ENCODE results near the gene PARVA. TPM values are rescaled to one million over a fixed set of nuclear protein-coding genes. Genes with fewer than 3 reads are reported as not detected.
A peak's percentile ranks its signal among the peaks of the same experiment; 100 is the strongest.

Gene PARVA
- total RNA-seq, 1 experiment from 2014 or later: 18.1 TPM

GRCh38 chr11:12433571-12434324, 56.4 kb downstream of the PARVA start:
- WGBS (ENCODE audit: extremely low coverage, insufficient read length, low lambda C conversion rate): no CpG with 5 or more reads among the region's 16 CpGs
- H4K8ac ChIP-seq (replicated peaks; ENCODE audit: insufficient read length, low read depth, low read length): no peak overlapping the region
- H2BK120ac ChIP-seq (ENCODE audit: low read depth, low read length, poor library complexity, severe bottlenecking): no peak overlapping the region
- Mint-ChIP-seq H3K4me3 (no peak overlapping the region), H3K27ac (peak overlapping the region in 1 of 3 experiments; percentile 35; a peak in 1 of 7 replicates), H3K9me3 (no peaks in the 10 kb centered on the region), H3K36me3 (ENCODE audit: insufficient read depth in 1 of 3, low read depth in 3 of 3) (no peaks in the 10 kb centered on the region), H3K4me1 (peaks cover 7 to 8% of the 10 kb centered on the region in 2 experiments; a peak in 3 of 4 replicates), H3K27me3 (ENCODE audit: low read depth) (no peaks in the 10 kb centered on the region)
- H3K23me2 ChIP-seq (ENCODE audit: insufficient read length, low read depth, low read length, poor library complexity, severe bottlenecking): no peaks in the 10 kb centered on the region
- no peak overlapping the region for H3K27ac ChIP-seq (ENCODE audit: insufficient read length, low read depth, low read length)
- H2BK5ac ChIP-seq (ENCODE audit: insufficient read length, low read length): no peak overlapping the region
- H2BK15ac ChIP-seq (ENCODE audit: low read depth, low read length): no peak overlapping the region
- no peaks in the 10 kb centered on the region; the same call in 1 of the 2 replicates for H3K4me1 ChIP-seq (ENCODE audit: insufficient read depth, low read length)
- H3T11ph ChIP-seq (ENCODE audit: low read length): no peak overlapping the region
- no peak overlapping the region for H3K4ac ChIP-seq (ENCODE audit: low read depth, low read length)
- no peak overlapping the region for H4K5ac ChIP-seq (ENCODE audit: insufficient read length, low read depth, low read length)
- no peak overlapping the region for H3K18ac ChIP-seq (ENCODE audit: insufficient read length, low read depth, low read length)
- no peak for DNase-seq
- no peak for TF ChIP-seq CTCF (conservative IDR thresholded peaks at IDR 0.05)
- H3K23ac ChIP-seq (ENCODE audit: insufficient read length, low read depth, low read length): no peak overlapping the region
- H2BK20ac ChIP-seq (ENCODE audit: low read depth, low read length, poor library complexity, severe bottlenecking): no peak overlapping the region
- H4K91ac ChIP-seq (ENCODE audit: insufficient read length, low read depth, low read length): no peak overlapping the region
- H3K79me2 ChIP-seq (ENCODE audit: insufficient read depth, low read length): no peaks in the 10 kb centered on the region
- H3K9me3 ChIP-seq (ENCODE audit: control insufficient read depth, low read depth, low read length): no peaks in the 10 kb centered on the region
- H3K27me3 ChIP-seq (ENCODE audit: insufficient read depth, low read length): no peaks in the 10 kb centered on the region
- H3K14ac ChIP-seq (ENCODE audit: insufficient read depth, low read length): no peak overlapping the region
- H3K56ac ChIP-seq (ENCODE audit: insufficient read length, low read depth, low read length): no peak overlapping the region
- no peak overlapping the region for H3K4me2 ChIP-seq (ENCODE audit: insufficient read depth, insufficient read length, low read length)
- H4K20me1 ChIP-seq (ENCODE audit: control insufficient read depth, insufficient read depth, insufficient read length): no peaks in the 10 kb centered on the region
- no peak overlapping the region for H2BK12ac ChIP-seq (ENCODE audit: insufficient read length, low read depth, low read length)
- H2AK5ac ChIP-seq (ENCODE audit: insufficient read length, low read length): no peak overlapping the region
- no peak overlapping the region for H3K9ac ChIP-seq (ENCODE audit: extremely low read depth, insufficient read length, low read length)
- H3K79me1 ChIP-seq (ENCODE audit: insufficient read depth, low read depth, low read length, poor library complexity, severe bottlenecking): no peaks in the 10 kb centered on the region
- H2AFZ ChIP-seq (ENCODE audit: low read length): no peak overlapping the region
